HG03469 (cell line): ENCODE results near the gene TIMP4.

Source experiments
- ATAC-seq: cut with Tn5 transposase; IDR thresholded peaks from one replicate; pipeline ENCODE4 v1.9.1; 2021; ENCODE audit warnings: mild to moderate bottlenecking, moderate library complexity, moderate number of reproducible peaks; ENCODE audit not compliant: unreplicated experiment

The TIMP4 gene

DNA sequence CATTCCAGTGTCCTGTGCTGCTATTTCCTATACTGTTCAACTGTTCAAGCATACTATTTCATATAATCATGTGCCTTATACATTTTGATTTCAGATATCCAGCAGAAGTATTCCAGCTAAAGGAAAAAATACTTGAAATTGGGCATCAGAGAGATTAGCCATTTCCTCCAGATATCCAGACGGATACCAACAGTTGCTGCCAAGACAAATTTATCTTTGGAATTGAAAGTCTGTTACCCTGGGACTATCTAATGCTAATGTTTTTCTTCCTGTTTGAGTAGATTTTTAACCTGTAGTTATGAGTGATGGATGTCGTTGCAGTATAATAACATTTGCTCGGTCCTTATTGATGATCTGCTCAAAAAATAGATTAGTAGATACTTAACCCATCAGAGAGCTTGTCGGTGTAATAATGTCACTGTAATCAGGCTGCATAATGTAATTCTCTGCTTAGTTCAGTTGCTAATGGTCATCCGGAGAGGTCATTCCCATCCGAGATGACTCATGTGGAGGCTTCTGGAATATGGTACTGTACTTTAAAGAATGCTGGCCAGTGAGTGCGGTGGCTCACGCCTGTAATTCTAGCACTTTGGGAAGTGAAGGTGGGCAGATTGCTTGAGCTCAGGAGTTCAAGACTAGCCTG, 51.5 kb downstream of the TIMP4 start:
- no peak for ATAC-seq
